T47D (cell line): ENCODE results near the gene CLCN5.
A peak's percentile ranks its signal among the peaks of the same experiment; 100 is the strongest.

Experiments used
- DNase-seq, 2 experiments: peaks; one replicate each; pipeline versions ENCODE4 v3.0.0 to v3.0.0-alpha.2; 2011 to 2012; ENCODE audit warnings: low read depth in 1 of 2, low spot score in 1 of 2
- JUND ChIP-seq: IDR thresholded peaks from 2 replicates; pipeline ENCODE4 v1.6.1; 2012; ENCODE audit warnings: low read depth
- in situ Hi-C: cut with HindIII; loops from 2 replicates; pipeline ENCODE4 v1.10.0; 2016; ENCODE audit warnings: low sequenced_read_pairs, low pct_unique_long_range_greater_than_20kb

The CLCN5 gene

GRCh38 chrX:49922291-49923241, at the start of gene CLCN5:
TSS of gene CLCN5 (plus strand) at chrX:49922596. CDS start at chrX:49925299, 2,703 bp downstream.
- in situ Hi-C loops, result no loop called here
- TF ChIP-seq JUND, result no peak
- DNase-seq, result peak; percentile 80 to 97

- in situ Hi-C loops, result no loop called here
- DNase-seq, result peak; percentile 33 to 61
- no peak for TF ChIP-seq JUND
Measured at GRCh38 chrX:49876750-49877149, 45.6 kb upstream of the CLCN5 start.

- no peak for DNase-seq
- TF ChIP-seq JUND, result no peak
- in situ Hi-C loops, result no loop called here
Measured at GRCh38 chrX:49877397-49878101, 44.8 kb upstream of the CLCN5 start.

GRCh38 chrX:49878128-49878833, 44.1 kb upstream of the CLCN5 start:
- in situ Hi-C loops, result no loop called here
- DNase-seq, result no peak
- TF ChIP-seq JUND, result no peak

GRCh38 chrX:49878834-49879655, 43.4 kb upstream of the CLCN5 start, which contains the start of gene USP27X:
TSS of gene USP27X (plus strand) at chrX:49879484. CDS start at chrX:49880308, 824 bp downstream.
- DNase-seq, result peak; percentile 71 to 89
- no peak for TF ChIP-seq JUND
- in situ Hi-C loops, result no loop called here

- TF ChIP-seq JUND, result no peak
- DNase-seq, result peak; percentile 2 to 3
- in situ Hi-C loops, result no loop called here
Measured at GRCh38 chrX:49879656-49880277, 42.6 kb upstream of the CLCN5 start.

GRCh38 chrX:49880668-49881067, 41.7 kb upstream of the CLCN5 start:
- in situ Hi-C loops, result no loop called here
- no peak for TF ChIP-seq JUND
- DNase-seq, result no peak

GRCh38 chrX:49884290-49884862, 38.0 kb upstream of the CLCN5 start:
- in situ Hi-C loops, result no loop called here
- peak; percentile 2 to 72 for DNase-seq
- no peak for TF ChIP-seq JUND

- no peak for DNase-seq
- TF ChIP-seq JUND, result no peak
- in situ Hi-C loops, result no loop called here
Measured at GRCh38 chrX:49892542-49892941, 29.9 kb upstream of the CLCN5 start.

- DNase-seq, result no peak
- in situ Hi-C loops, result no loop called here
- no peak for TF ChIP-seq JUND
Measured at GRCh38 chrX:49896951-49897350, 25.4 kb upstream of the CLCN5 start.

- DNase-seq, result no peak
- TF ChIP-seq JUND, result no peak
- in situ Hi-C loops, result no loop called here
Measured at GRCh38 chrX:49901048-49901447, 21.3 kb upstream of the CLCN5 start.

- no peak for DNase-seq
- in situ Hi-C loops, result no loop called here
- TF ChIP-seq JUND, result no peak
Measured at GRCh38 chrX:49910344-49910743, 12.1 kb upstream of the CLCN5 start.
